Measurements from ENCODE around the gene MYOG. TPM values are rescaled to one million over a fixed set of nuclear protein-coding genes. Genes with fewer than 3 reads are reported as not detected.

The MYOG gene
- total and polyA plus RNA-seq, 2 of the 4 experiments (the other 2 are of a cell fraction), result not detected

DNA sequence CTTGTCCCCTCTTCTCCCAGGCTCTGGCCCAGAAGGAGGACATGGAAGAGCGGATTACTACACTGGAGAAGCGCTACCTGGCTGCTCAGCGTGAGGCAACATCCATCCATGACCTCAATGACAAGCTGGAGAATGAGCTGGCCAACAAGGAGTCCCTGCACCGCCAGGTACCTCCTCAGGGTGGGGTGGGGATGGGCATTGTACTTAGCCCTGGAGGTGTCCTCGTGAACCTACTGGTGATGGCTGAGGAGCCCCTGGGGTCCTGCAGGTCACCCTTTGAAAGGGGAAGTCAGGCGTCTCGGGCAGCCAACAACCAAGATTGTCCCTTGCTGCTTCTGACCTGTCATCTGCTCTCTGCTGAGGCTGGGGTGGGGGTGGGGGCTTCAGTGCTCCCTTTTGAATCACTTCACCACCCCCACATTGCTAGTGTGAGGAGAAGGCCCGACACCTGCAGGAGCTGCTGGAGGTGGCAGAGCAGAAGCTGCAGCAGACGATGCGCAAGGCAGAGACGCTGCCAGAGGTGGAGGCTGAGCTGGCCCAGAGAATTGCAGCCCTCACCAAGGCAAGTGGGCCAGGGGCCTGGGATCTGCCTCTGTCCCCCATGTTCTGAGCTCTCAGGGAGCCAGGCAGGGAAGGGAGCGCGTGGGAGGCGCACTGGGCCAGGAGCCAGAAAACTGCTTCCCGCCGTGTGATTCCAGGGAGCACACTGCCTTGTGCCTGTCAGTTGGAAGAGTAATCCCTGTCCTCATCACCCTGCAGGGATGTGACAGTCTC is 39.8 kb downstream of the MYOG start (continued):
- no peak for TF ChIP-seq BHLHE40 (IDR thresholded peaks at IDR 0.05; ENCODE audit: low read depth, low read length)

- H4K5ac ChIP-seq (ENCODE audit: low read depth, low read length), result no peak overlapping the region
- H2AK9ac ChIP-seq (replicated peaks; ENCODE audit: low read depth, low read length, poor library complexity), result peak overlapping the region; percentile 37
- no peak overlapping the region for H3K4me3 ChIP-seq (ENCODE audit: insufficient read depth, low read depth, low read length)
- H3K79me1 ChIP-seq (ENCODE audit: low read depth in 1 of 2, low read length in 2 of 2), result peaks cover 0 to 7% of the 10 kb centered on the region in 2 experiments; a peak in 1 of 4 replicates
- peaks cover 21% of the 10 kb centered on the region for H3K36me3 ChIP-seq (ENCODE audit: control insufficient read depth, insufficient read depth, low read length)
- dilution Hi-C loops (cut with HindIII; ENCODE audit: low sequenced_read_pairs, unreplicated experiment), result no loop called here
- no peak overlapping the region for H3K27ac ChIP-seq (ENCODE audit: insufficient read depth, low read length)
- H2BK15ac ChIP-seq (ENCODE audit: low read depth, low read length), result no peak overlapping the region
- no peaks in the 10 kb centered on the region for H3K27me3 ChIP-seq (ENCODE audit: control insufficient read depth, insufficient read depth, low read length)
- H2AFZ ChIP-seq (replicated peaks; ENCODE audit: low read length, poor library complexity), result no peak overlapping the region
- no peak for ATAC-seq (ENCODE audit: low read depth)
- POLR2A ChIA-PET (ENCODE audit: unreplicated experiment), result no interaction called here
- 96% methylated on average over 10 of the region's 17 CpGs; no CpG with 5 or more reads in 1 of the 2 experiments for WGBS, 2 experiments (ENCODE audit: extremely low coverage in 2 of 2, insufficient read length in 1 of 2)
- in situ Hi-C loops (cut with MboI; ENCODE audit: low sequenced_read_pairs), result no loop called here
- peaks cover 14% of the 10 kb centered on the region for H3K4me1 ChIP-seq (ENCODE audit: control insufficient read depth, insufficient read depth, low read length)
- H3K23ac ChIP-seq (ENCODE audit: low read depth, low read length), result no peak overlapping the region
- H2BK20ac ChIP-seq (ENCODE audit: low read depth, low read length), result no peak overlapping the region
- H3K9me1 ChIP-seq (ENCODE audit: insufficient read depth, low read length), result peaks cover 6% of the 10 kb centered on the region
- no peak for TF ChIP-seq RAD21 (IDR thresholded peaks at IDR 0.05; ENCODE audit: low read length)
- TF ChIP-seq POLR2A (IDR thresholded peaks at IDR 0.05; ENCODE audit: low read depth, low read length), result no peak
- TF ChIP-seq ELK1 (IDR thresholded peaks at IDR 0.05; ENCODE audit: borderline replicate concordance, low read depth, low read length), result no peak
- no peak for TF ChIP-seq CTCF (conservative IDR thresholded peaks at IDR 0.05; ENCODE audit: low read depth, low read length)
- no peak for TF ChIP-seq NFE2L2 (IDR thresholded peaks at IDR 0.05; ENCODE audit: low read depth, low read length)
- CTCF ChIA-PET, result no interaction called here
- no peak overlapping the region for H3K18ac ChIP-seq (ENCODE audit: low read depth, low read length)
- no peak overlapping the region for H2BK120ac ChIP-seq (ENCODE audit: low read depth, low read length)
- no peak overlapping the region for H3K56ac ChIP-seq (ENCODE audit: extremely low read depth, insufficient read depth, low read length)
- DNase-seq, result no peak
- no TSS peak for BruUV-seq (replicated peaks)
- H4K20me1 ChIP-seq (ENCODE audit: insufficient read depth, low read length), result peaks cover 3% of the 10 kb centered on the region; the same call in 1 of the 2 replicates
- H4K8ac ChIP-seq (ENCODE audit: low read depth in 2 of 2, low read length in 2 of 2), result no peak overlapping the region
- no peak overlapping the region for H2BK5ac ChIP-seq (ENCODE audit: low read depth, low read length, poor library complexity, severe bottlenecking)
- intact Hi-C loops (cut with micrococcal nuclease), result no loop called here
- H3K4me2 ChIP-seq (ENCODE audit: low read depth, low read length), result no peak overlapping the region
- H3K9ac ChIP-seq (ENCODE audit: low read depth, low read length), result no peak overlapping the region
- no peak overlapping the region for H3K4ac ChIP-seq (ENCODE audit: low read depth, low read length)
- H3K14ac ChIP-seq (replicated peaks; ENCODE audit: low read depth, low read length), result no peak overlapping the region
- no peaks in the 10 kb centered on the region for H3K9me3 ChIP-seq (ENCODE audit: control insufficient read depth, insufficient read depth, low read length)
- H2AK5ac ChIP-seq (ENCODE audit: low read depth, low read length), result no peak overlapping the region
- H4K91ac ChIP-seq (ENCODE audit: insufficient read depth, low read depth, low read length), result no peak overlapping the region
Observed at GRCh38 chr1:203045336-203045735, 40.5 kb downstream of the MYOG start.

Data from IMR-90 (cell line).